Myocyte (in vitro differentiated cells): ENCODE results near the gene FXR2. TPM values are rescaled to one million over a fixed set of nuclear protein-coding genes. Genes with fewer than 3 reads are reported as not detected.

Experiments used
- DNase-seq: peaks from one replicate; pipeline ENCODE4 v3.0.0-alpha.2; 2012; ENCODE audit warnings: low read depth
- total RNA-seq: library from RNA; depleted of rRNA; stranded (reverse); fragments of >200 nt; gene quantifications from 2 replicates; pipeline ENCODE4 v1.2.3, GENCODE V29; 2014

FXR2 gene
- total RNA-seq, 1 donor from 2014 or later, result 85.2 TPM

GRCh38 chr17:7573324-7574080, 41.2 kb downstream of the FXR2 start:
- peak; percentile 91 for DNase-seq

- peak; percentile 99 for DNase-seq
Observed at GRCh38 chr17:7572588-7573323, 41.9 kb downstream of the FXR2 start.

- DNase-seq, result no peak
Observed at GRCh38 chr17:7572338-7572587, 42.4 kb downstream of the FXR2 start.

GRCh38 chr17:7570351-7570750, 44.3 kb downstream of the FXR2 start:
- no peak for DNase-seq

- DNase-seq, result no peak
Observed at GRCh38 chr17:7569571-7569970, 45.1 kb downstream of the FXR2 start.

GRCh38 chr17:7563115-7563869, 51.4 kb downstream of the FXR2 start:
- DNase-seq, result no peak

GRCh38 chr17:7562208-7562605, 52.5 kb downstream of the FXR2 start:
- no peak for DNase-seq

GRCh38 chr17:7561589-7562207, 53.0 kb downstream of the FXR2 start, which contains the start of gene SENP3:
SENP3 (plus strand) TSS chr17:7561919; CDS start chr17:7563077, 1,158 bp downstream.
- peak; percentile 91 for DNase-seq

GRCh38 chr17:7561028-7561575, 53.6 kb downstream of the FXR2 start:
- peak; percentile 82 for DNase-seq

GRCh38 chr17:7560172-7561027, 54.3 kb downstream of the FXR2 start:
- peak; percentile 62 for DNase-seq

GRCh38 chr17:7559320-7560171, 55.2 kb downstream of the FXR2 start:
- DNase-seq, result no peak

- no peak for DNase-seq
Observed at GRCh38 chr17:7558544-7559319, 56.0 kb downstream of the FXR2 start, which contains the start of gene TNFSF13. TNFSF13 (plus strand) TSS chr17:7558750; CDS start chr17:7559040, 290 bp downstream.

- peak; percentile 22 for DNase-seq
Observed at GRCh38 chr17:7557775-7558543, 56.7 kb downstream of the FXR2 start.

GRCh38 chr17:7557147-7557764, 57.4 kb downstream of the FXR2 start:
- no peak for DNase-seq

GRCh38 chr17:7556627-7557026, 58.1 kb downstream of the FXR2 start:
- DNase-seq, result no peak

- no peak for DNase-seq
Observed at GRCh38 chr17:7555320-7555948, 59.3 kb downstream of the FXR2 start.

GRCh38 chr17:7553356-7553755, 61.3 kb downstream of the FXR2 start:
- no peak for DNase-seq
